SK-N-MC (cell line): ENCODE results near the gene CGGBP1.

Source experiments
- EZH2 ChIP-seq: fragments of 200-600 bp; sonication (generic); IDR thresholded peaks from one replicate; pipeline ENCODE4 v1.6.1; 2017; ENCODE audit warnings: antibody characterized with exemption
- FOXP2 ChIP-seq: optimal IDR thresholded peaks from 2 replicates; pipeline ENCODE3; 2011; ENCODE audit warnings: mild to moderate bottlenecking, moderate library complexity; ENCODE audit not compliant: insufficient read depth; ENCODE audit errors: extremely low read length, control extremely low read depth
- POLR2AphosphoS5 ChIP-seq: IDR thresholded peaks from 2 replicates; pipeline ENCODE4 v1.6.1; 2012; ENCODE audit warnings: mild to moderate bottlenecking, low read depth, low read length, borderline replicate concordance

DNA sequence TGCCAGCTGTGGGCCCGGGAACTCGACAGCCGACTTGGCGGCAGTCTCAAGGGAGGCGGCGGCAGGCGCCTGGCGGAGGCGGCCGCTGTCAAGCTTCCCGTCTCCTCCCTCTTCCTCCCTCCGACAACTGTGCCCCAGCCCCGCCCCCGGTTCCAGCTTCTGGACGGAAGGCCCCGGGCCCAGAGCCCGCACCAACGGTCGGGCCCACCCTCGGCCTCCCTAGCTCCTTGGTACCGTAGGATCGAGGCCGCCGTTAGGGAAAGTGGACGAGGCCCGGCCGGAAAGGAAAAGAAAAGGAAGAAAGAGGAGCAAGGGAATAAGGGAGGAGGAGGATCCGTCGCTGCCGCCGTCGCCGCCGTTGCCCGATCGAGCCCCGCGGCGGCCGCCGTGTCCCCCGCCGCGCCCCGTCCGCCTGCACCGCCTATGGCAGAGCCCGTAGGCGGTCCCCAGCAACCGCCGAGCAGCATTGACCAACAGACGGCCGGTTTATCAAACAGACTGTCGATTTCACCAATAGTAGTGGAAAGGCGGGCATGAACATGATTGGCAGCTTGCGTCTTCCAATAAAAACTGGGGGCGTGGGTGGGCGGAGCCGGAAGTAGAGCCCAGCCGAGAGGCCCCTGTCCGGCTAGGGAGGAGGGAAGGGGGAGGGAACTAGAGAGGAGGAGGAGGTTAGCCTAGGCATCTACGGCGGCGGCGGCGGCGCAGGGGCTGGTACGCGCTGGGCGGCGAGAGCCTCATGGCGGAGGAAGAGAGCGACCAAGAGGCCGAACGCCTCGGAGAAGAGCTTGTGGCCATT is at the start of gene CGGBP1, which contains the start of gene ZNF654:
- peak; percentile 86 for TF ChIP-seq POLR2AphosphoS5
- TF ChIP-seq FOXP2: no peak
- no peak for TF ChIP-seq EZH2
